OCI-LY1 (cell line): ENCODE data around the gene NTNG1.

Experiments used
- EZH2 ChIP-seq: fragments of 200-600 bp; sonication (generic), shearing (Covaris generic); IDR thresholded peaks from 2 replicates; pipeline ENCODE4 v1.8.0; 2017; ENCODE audit warnings: borderline replicate concordance, mixed run types, mild to moderate bottlenecking, antibody characterized with exemption, low read length, moderate library complexity, mixed read lengths
- TF ChIP-seq, protein P1 (sequence below): fragments of 200-600 bp; sonication (generic), shearing (Covaris generic); IDR thresholded peaks from 2 replicates; pipeline ENCODE4 v1.5.1; 2017; ENCODE audit warnings: mild to moderate bottlenecking, antibody characterized with exemption, low read length, moderate library complexity, mixed read lengths

DNA sequence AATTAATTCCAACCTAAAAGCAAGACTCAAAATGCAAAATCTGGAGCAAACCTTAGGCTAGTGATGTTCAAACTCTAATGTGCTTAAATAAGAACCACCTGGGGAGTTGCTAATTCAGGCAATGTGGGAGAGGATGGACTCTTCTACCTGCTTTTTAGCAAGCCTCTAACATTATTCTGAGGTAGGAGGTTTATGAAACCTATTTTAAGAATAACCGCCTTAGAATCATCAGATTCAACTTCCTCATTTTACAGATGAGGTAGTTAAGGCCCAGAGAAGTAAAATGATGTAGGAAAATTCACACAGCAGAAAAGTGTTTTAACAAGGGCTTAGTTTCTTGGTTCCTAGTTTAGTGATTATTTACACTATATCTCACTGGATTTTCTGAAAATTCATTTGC, 8.6 kb upstream of the NTNG1 start:
- TF ChIP-seq, protein P1, sequence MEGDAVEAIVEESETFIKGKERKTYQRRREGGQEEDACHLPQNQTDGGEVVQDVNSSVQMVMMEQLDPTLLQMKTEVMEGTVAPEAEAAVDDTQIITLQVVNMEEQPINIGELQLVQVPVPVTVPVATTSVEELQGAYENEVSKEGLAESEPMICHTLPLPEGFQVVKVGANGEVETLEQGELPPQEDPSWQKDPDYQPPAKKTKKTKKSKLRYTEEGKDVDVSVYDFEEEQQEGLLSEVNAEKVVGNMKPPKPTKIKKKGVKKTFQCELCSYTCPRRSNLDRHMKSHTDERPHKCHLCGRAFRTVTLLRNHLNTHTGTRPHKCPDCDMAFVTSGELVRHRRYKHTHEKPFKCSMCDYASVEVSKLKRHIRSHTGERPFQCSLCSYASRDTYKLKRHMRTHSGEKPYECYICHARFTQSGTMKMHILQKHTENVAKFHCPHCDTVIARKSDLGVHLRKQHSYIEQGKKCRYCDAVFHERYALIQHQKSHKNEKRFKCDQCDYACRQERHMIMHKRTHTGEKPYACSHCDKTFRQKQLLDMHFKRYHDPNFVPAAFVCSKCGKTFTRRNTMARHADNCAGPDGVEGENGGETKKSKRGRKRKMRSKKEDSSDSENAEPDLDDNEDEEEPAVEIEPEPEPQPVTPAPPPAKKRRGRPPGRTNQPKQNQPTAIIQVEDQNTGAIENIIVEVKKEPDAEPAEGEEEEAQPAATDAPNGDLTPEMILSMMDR, result no peak
- no peak for TF ChIP-seq EZH2
